H1 (cell line): ENCODE data around the gene CCNA1.

Experiments
- EGR1 ChIP-seq: IDR thresholded peaks from 2 replicates; pipeline ENCODE4 v1.6.1; 2011; ENCODE audit warnings: low read depth, low read length, borderline replicate concordance
- EP300 ChIP-seq, 2 experiments: IDR thresholded peaks; 1 replicate in 1 of 2; 2 replicates in 1 of 2; pipeline ENCODE4 v1.6.1; 2011 to 2012; ENCODE audit warnings: low read depth in 2 of 2, low read length in 2 of 2, mild to moderate bottlenecking in 2 of 2, borderline replicate concordance in 1 of 2, inconsistent platforms in 1 of 2, moderate library complexity in 1 of 2
- EZH2 ChIP-seq: fragments of 200-600 bp; sonication (generic); IDR thresholded peaks from 2 replicates; pipeline ENCODE4 v1.7.1; 2012; ENCODE audit warnings: low read depth, mild to moderate bottlenecking, moderate library complexity, low read length, inconsistent platforms; ENCODE audit not compliant: severe bottlenecking
- GABPA ChIP-seq: IDR thresholded peaks from 2 replicates; pipeline ENCODE4 v1.6.1; 2011; ENCODE audit warnings: mild to moderate bottlenecking, low read length, moderate library complexity, borderline replicate concordance; ENCODE audit not compliant: insufficient read depth
- POLR2A ChIP-seq, 2 experiments: IDR thresholded peaks; 1 replicate in 1 of 2; 2 replicates in 1 of 2; pipeline ENCODE4 v1.6.1; 2011; ENCODE audit warnings: low read depth in 2 of 2, low read length in 2 of 2, mild to moderate bottlenecking in 2 of 2; ENCODE audit errors: control extremely low read depth in 1 of 2
- POLR2AphosphoS5 ChIP-seq: IDR thresholded peaks from 2 replicates; pipeline ENCODE4 v1.6.1; 2011; ENCODE audit warnings: low read depth, low read length
- RNF2 ChIP-seq: fragments of 200-900, 300-1000 bp; sonication (generic); IDR thresholded peaks from 2 replicates; pipeline ENCODE4 v1.7.1; 2016; ENCODE audit warnings: borderline replicate concordance, low read depth, mild to moderate bottlenecking, antibody characterized with exemption, low read length; ENCODE audit not compliant: poor library complexity, severe bottlenecking; ENCODE audit errors: missing control alignments
- SUZ12 ChIP-seq: fragments of 200-600 bp; sonication (generic); IDR thresholded peaks from 2 replicates; pipeline ENCODE4 v1.6.1; 2012; ENCODE audit warnings: mild to moderate bottlenecking, inconsistent platforms, low read length, moderate library complexity, mixed read lengths
- TAF1 ChIP-seq: IDR thresholded peaks from 2 replicates; pipeline ENCODE4 v1.6.1; 2011; ENCODE audit warnings: mild to moderate bottlenecking, low read depth, low read length
- TF ChIP-seq, protein P1 (sequence below), 3 experiments: IDR thresholded peaks; 1 replicate in 2 of 3; 2 replicates in 1 of 3; pipeline versions ENCODE4 v1.5.1 to v1.6.1; 2011; ENCODE audit warnings: low read length in 3 of 3, mild to moderate bottlenecking in 3 of 3, inconsistent platforms in 2 of 3, low read depth in 1 of 3, moderate library complexity in 1 of 3; ENCODE audit not compliant: insufficient read depth in 1 of 3; ENCODE audit errors: control extremely low read depth in 1 of 3
- TF ChIP-seq, protein P2 (sequence below): IDR thresholded peaks from 2 replicates; pipeline ENCODE4 v1.6.1; 2012; ENCODE audit warnings: inconsistent platforms
- TF ChIP-seq, protein P3 (sequence below): IDR thresholded peaks from 2 replicates; pipeline ENCODE4 v1.6.1; 2012; ENCODE audit warnings: inconsistent platforms
- TF ChIP-seq, protein P4 (sequence below): IDR thresholded peaks from 2 replicates; pipeline ENCODE4 v1.6.1; 2011; ENCODE audit warnings: low read length, improper control_type of control experiment

DNA sequence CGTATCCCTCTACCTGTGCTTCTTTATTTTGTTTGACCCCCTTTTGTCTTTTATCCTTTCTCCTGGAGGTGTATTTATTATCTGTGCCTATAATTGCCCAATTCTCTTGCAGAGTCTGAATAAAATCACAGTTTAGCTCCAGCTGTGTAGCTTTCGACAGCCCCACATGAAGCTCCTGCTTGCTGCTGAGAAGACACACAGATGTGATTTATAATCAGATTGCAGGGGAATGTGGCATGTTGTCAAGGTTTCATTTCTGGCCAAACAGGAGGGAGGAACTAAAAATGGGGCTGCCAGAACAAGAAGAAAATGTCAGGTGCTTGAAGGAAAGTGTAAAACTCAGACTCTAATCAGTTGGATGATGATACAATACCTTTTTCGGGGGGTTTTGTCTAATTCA, 22.7 kb downstream of the CCNA1 start:
- no peak for TF ChIP-seq TAF1
- no peak for TF ChIP-seq SUZ12
- TF ChIP-seq RNF2: no peak
- TF ChIP-seq, protein P1, sequence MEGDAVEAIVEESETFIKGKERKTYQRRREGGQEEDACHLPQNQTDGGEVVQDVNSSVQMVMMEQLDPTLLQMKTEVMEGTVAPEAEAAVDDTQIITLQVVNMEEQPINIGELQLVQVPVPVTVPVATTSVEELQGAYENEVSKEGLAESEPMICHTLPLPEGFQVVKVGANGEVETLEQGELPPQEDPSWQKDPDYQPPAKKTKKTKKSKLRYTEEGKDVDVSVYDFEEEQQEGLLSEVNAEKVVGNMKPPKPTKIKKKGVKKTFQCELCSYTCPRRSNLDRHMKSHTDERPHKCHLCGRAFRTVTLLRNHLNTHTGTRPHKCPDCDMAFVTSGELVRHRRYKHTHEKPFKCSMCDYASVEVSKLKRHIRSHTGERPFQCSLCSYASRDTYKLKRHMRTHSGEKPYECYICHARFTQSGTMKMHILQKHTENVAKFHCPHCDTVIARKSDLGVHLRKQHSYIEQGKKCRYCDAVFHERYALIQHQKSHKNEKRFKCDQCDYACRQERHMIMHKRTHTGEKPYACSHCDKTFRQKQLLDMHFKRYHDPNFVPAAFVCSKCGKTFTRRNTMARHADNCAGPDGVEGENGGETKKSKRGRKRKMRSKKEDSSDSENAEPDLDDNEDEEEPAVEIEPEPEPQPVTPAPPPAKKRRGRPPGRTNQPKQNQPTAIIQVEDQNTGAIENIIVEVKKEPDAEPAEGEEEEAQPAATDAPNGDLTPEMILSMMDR (IDR thresholded peaks at IDR 0.05; ENCODE audit: control extremely low read depth in 1 of 3, insufficient read depth in 1 of 3, low read depth in 1 of 3, low read length in 3 of 3): no peak
- TF ChIP-seq, protein P2, sequence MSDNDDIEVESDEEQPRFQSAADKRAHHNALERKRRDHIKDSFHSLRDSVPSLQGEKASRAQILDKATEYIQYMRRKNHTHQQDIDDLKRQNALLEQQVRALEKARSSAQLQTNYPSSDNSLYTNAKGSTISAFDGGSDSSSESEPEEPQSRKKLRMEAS: no peak
- no peak for TF ChIP-seq POLR2A (IDR thresholded peaks at IDR 0.05; ENCODE audit: control extremely low read depth in 1 of 2, low read depth in 2 of 2, low read length in 2 of 2)
- no peak for TF ChIP-seq GABPA
- no peak for TF ChIP-seq EGR1
- TF ChIP-seq, protein P3, sequence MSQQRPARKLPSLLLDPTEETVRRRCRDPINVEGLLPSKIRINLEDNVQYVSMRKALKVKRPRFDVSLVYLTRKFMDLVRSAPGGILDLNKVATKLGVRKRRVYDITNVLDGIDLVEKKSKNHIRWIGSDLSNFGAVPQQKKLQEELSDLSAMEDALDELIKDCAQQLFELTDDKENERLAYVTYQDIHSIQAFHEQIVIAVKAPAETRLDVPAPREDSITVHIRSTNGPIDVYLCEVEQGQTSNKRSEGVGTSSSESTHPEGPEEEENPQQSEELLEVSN: no peak
- no peak for TF ChIP-seq EZH2
- TF ChIP-seq, protein P4, sequence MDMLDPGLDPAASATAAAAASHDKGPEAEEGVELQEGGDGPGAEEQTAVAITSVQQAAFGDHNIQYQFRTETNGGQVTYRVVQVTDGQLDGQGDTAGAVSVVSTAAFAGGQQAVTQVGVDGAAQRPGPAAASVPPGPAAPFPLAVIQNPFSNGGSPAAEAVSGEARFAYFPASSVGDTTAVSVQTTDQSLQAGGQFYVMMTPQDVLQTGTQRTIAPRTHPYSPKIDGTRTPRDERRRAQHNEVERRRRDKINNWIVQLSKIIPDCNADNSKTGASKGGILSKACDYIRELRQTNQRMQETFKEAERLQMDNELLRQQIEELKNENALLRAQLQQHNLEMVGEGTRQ: no peak
- no peak for TF ChIP-seq POLR2AphosphoS5
- TF ChIP-seq EP300 (IDR thresholded peaks at IDR 0.05; ENCODE audit: borderline replicate concordance in 1 of 2, low read depth in 2 of 2, low read length in 2 of 2): no peak
